HEK293 (cell line): ENCODE results near the gene EPAS1.

Experiments
- CTCF ChIA-PET: fragments of 350-600 bp; formaldehyde crosslinking; extraction: SDS; loops from one replicate; lab custom pipeline; 2021; ENCODE audit warnings: antibody characterized with exemption; lab: Yijun Ruan, JAX
- POLR2A ChIA-PET: fragments of 300-600 bp; formaldehyde crosslinking; extraction: SDS; loops from one replicate; lab custom pipeline; 2020; ENCODE audit warnings: antibody characterized with exemption, inconsistent platforms; lab: Yijun Ruan, JAX
- H3K27ac ChIP-seq: fragments of 200-500 bp; sonication (Bioruptor generic); 2 replicates; pipeline ENCODE4 v1.5.1; 2014; ENCODE audit warnings: low read depth, low read length, control low read depth, inconsistent platforms; ENCODE audit errors: extremely low read depth
- H3K36me3 ChIP-seq, 2 experiments: fragments of 200-500 bp in 1 of 2; sonication (Bioruptor generic) in 1 of 2; 1 replicate in 1 of 2; 2 replicates in 1 of 2; pipeline ENCODE4 v1.5.1; 2014 to 2017; ENCODE audit warnings: inconsistent platforms in 2 of 2, low read length in 2 of 2; ENCODE audit not compliant: control insufficient read depth in 2 of 2, insufficient read depth in 1 of 2
- H3K4me1 ChIP-seq: fragments of 200-500 bp; sonication (Bioruptor generic); 2 replicates; pipeline ENCODE4 v1.5.1; 2014; ENCODE audit warnings: mild to moderate bottlenecking, low read length, inconsistent platforms; ENCODE audit not compliant: control insufficient read depth, insufficient read depth
- H3K4me3 ChIP-seq: 2 replicates; pipeline ENCODE4 v1.5.1; 2011; ENCODE audit warnings: low read depth, mild to moderate bottlenecking, control low read depth, low read length, moderate library complexity
- H3K9me3 ChIP-seq: fragments of 200-500 bp; sonication (Bioruptor generic); 2 replicates; pipeline ENCODE4 v1.5.1; 2014; ENCODE audit warnings: low read depth, low read length, inconsistent platforms; ENCODE audit not compliant: control insufficient read depth, insufficient read depth
- MYNN ChIP-seq: fragments of 450-650 bp; formaldehyde crosslinking; IDR thresholded peaks from 2 replicates; pipeline ENCODE4 v1.5.1; 2016; ENCODE audit warnings: missing biosample characterization, missing genetic modification characterization, borderline replicate concordance
- SALL2 ChIP-seq: fragments of 450-650 bp; formaldehyde crosslinking; IDR thresholded peaks from 2 replicates; pipeline ENCODE4 v1.5.0; 2017; ENCODE audit warnings: missing biosample characterization, mild to moderate bottlenecking, missing genetic modification characterization, borderline replicate concordance
- SCRT1 ChIP-seq: fragments of 450-650 bp; formaldehyde crosslinking; IDR thresholded peaks from 2 replicates; pipeline ENCODE4 v1.5.1; 2016; ENCODE audit warnings: missing biosample characterization, missing genetic modification characterization, borderline replicate concordance
- SCRT2 ChIP-seq: fragments of 450-650 bp; formaldehyde crosslinking; IDR thresholded peaks from 2 replicates; pipeline ENCODE4 v1.5.1; 2016; ENCODE audit warnings: missing biosample characterization, missing genetic modification characterization
- TRIM28 ChIP-seq: IDR thresholded peaks from 2 replicates; pipeline ENCODE4 v1.6.1; 2011; ENCODE audit warnings: low read length, control low read depth, borderline replicate concordance
- WT1 ChIP-seq: fragments of 450-650 bp; formaldehyde crosslinking; IDR thresholded peaks from 2 replicates; pipeline ENCODE4 v1.5.1; 2016; ENCODE audit warnings: missing biosample characterization, missing genetic modification characterization
- ZFHX2 ChIP-seq: fragments of 450-650 bp; formaldehyde crosslinking; conservative IDR thresholded peaks from 2 replicates; pipeline ENCODE4 v1.5.1; 2016; ENCODE audit warnings: missing biosample characterization, missing genetic modification characterization
- ZNF121 ChIP-seq: fragments of 450-650 bp; formaldehyde crosslinking; IDR thresholded peaks from 2 replicates; pipeline ENCODE4 v1.5.1; 2016; ENCODE audit warnings: missing biosample characterization, missing genetic modification characterization
- ZNF140 ChIP-seq: fragments of 450-650 bp; formaldehyde crosslinking; IDR thresholded peaks from 2 replicates; pipeline ENCODE4 v1.5.1; 2016; ENCODE audit warnings: missing biosample characterization, missing genetic modification characterization
- ZNF214 ChIP-seq: fragments of 450-650 bp; formaldehyde crosslinking; IDR thresholded peaks from 2 replicates; pipeline ENCODE4 v1.5.1; 2017; ENCODE audit warnings: missing biosample characterization, mild to moderate bottlenecking, missing genetic modification characterization, borderline replicate concordance
- ZNF23 ChIP-seq: fragments of 450-650 bp; formaldehyde crosslinking; IDR thresholded peaks from 2 replicates; pipeline ENCODE4 v1.5.1; 2016; ENCODE audit warnings: missing biosample characterization, missing genetic modification characterization, borderline replicate concordance
- ZNF473 ChIP-seq: fragments of 450-650 bp; formaldehyde crosslinking; IDR thresholded peaks from 2 replicates; pipeline ENCODE4 v1.5.1; 2017; ENCODE audit warnings: missing biosample characterization, missing genetic modification characterization
- ZNF514 ChIP-seq: fragments of 450-650 bp; formaldehyde crosslinking; IDR thresholded peaks from 2 replicates; pipeline ENCODE4 v1.5.1; 2016; ENCODE audit warnings: missing biosample characterization, missing genetic modification characterization
- ZNF521 ChIP-seq: fragments of 450-650 bp; formaldehyde crosslinking; IDR thresholded peaks from 2 replicates; pipeline ENCODE4 v1.5.1; 2017; ENCODE audit warnings: missing biosample characterization, mild to moderate bottlenecking, missing genetic modification characterization
- ZNF530 ChIP-seq: fragments of 450-650 bp; formaldehyde crosslinking; IDR thresholded peaks from 2 replicates; pipeline ENCODE4 v1.5.1; 2016; ENCODE audit warnings: low read depth, missing biosample characterization, missing genetic modification characterization
- ZNF707 ChIP-seq: fragments of 450-650 bp; formaldehyde crosslinking; IDR thresholded peaks from 2 replicates; pipeline ENCODE4 v1.5.1; 2016; ENCODE audit warnings: missing biosample characterization, missing genetic modification characterization
- TF ChIP-seq, protein P1 (sequence below): fragments of 450-650 bp; formaldehyde crosslinking; IDR thresholded peaks from 2 replicates; pipeline ENCODE4 v1.5.1; 2016; ENCODE audit warnings: missing biosample characterization, missing genetic modification characterization, low read depth
- TF ChIP-seq, protein P2 (sequence below): fragments of 450-650 bp; formaldehyde crosslinking; IDR thresholded peaks from 2 replicates; pipeline ENCODE4 v1.5.1; 2016; ENCODE audit warnings: missing biosample characterization, missing genetic modification characterization
- TF ChIP-seq, protein P3 (sequence below): fragments of 450-650 bp; formaldehyde crosslinking; IDR thresholded peaks from 2 replicates; pipeline ENCODE4 v1.5.1; 2017; ENCODE audit warnings: missing biosample characterization, missing genetic modification characterization
- TF ChIP-seq, protein P4 (sequence below): fragments of 450-650 bp; formaldehyde crosslinking; IDR thresholded peaks from 2 replicates; pipeline ENCODE4 v1.5.1; 2016; ENCODE audit warnings: missing biosample characterization, missing genetic modification characterization

EPAS1 gene

DNA sequence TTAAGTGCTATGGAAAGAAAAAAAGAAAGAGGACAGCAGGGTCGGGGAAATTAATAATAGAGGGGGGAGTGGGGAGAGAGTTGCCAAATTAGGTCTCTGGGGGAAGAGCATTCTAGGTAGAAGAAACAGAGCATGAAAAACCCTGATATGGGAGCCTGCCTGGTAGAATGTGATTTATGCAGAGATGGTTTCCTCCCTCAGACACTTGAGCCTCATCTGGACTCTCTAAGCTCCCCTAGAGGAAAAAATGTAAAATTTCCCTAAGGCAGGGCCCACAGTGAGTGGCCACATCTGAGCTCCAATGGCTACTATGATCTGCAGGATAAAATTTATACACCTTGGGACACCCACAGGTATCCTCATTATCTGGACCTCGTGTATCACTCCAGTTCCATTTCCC lies 20.6 kb upstream of the EPAS1 start:
- Histone ChIP-seq H3K9me3 (no peaks in the 10 kb centered on the region), H3K4me1 (no peaks in the 10 kb centered on the region), H3K27ac (no peak overlapping the region), H3K36me3 (no peaks in the 10 kb centered on the region), H3K4me3 (no peak overlapping the region)
- ChIA-PET POLR2A (interaction anchor here (1.0 kb wide), 1 partner anchor 20 kb away, joined by 4 read pairs; the partner anchor contains the start of gene EPAS1), CTCF (interaction anchor here (0.5 to 1.1 kb wide), 4 partner anchors 8 to 371 kb away, joined by 3 to 6 read pairs (median 3); no protein-coding TSS in a partner anchor)
- TF ChIP-seq ZNF530 (tag by site-specific recombination) (no peak), ZNF23 (no peak), SALL2 (tag by site-specific recombination) (no peak), TRIM28 (no peak), ZNF514 (no peak), SCRT1 (no peak)
- TF ChIP-seq, protein P1, sequence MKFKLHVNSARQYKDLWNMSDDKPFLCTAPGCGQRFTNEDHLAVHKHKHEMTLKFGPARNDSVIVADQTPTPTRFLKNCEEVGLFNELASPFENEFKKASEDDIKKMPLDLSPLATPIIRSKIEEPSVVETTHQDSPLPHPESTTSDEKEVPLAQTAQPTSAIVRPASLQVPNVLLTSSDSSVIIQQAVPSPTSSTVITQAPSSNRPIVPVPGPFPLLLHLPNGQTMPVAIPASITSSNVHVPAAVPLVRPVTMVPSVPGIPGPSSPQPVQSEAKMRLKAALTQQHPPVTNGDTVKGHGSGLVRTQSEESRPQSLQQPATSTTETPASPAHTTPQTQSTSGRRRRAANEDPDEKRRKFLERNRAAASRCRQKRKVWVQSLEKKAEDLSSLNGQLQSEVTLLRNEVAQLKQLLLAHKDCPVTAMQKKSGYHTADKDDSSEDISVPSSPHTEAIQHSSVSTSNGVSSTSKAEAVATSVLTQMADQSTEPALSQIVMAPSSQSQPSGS (tag by site-specific recombination), result no peak

DNA sequence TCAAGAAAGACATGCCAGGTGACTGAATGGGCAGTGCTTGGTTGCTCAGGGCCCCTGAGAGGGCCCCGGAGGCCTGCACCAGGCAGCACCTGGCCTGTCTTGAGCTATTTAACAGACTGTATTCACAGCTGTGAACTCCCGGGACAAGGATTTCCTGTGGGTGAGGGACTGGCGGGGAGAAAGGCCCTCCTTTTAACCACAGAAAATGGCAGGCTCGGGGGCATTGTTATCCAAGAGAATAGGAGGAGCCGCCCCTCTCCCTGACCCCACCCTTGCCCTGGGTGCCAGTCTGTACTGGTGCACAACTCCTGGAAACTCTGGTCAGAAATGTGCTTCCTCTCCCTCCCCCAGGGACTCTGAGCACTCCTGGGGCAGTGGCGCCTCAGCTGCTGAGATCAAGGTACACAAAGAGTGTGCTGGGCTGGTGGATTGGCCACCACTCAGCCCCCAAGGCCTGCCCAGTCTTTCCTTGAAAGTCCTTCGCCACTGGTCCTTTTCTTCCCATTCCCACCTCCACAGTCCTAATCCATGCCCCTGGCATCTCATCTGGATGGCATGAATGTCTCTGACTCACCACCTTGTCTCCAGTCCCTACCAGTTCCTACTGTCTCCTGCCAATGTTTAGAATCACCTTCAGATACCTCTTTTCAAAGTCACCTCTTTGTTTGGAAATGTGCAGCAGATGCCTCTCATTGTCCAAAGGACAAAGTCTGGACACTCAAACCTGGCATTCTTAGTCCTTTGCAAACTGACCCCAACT lies 19.6 kb upstream of the EPAS1 start:
- TF ChIP-seq MYNN (tag by site-specific recombination) (no peak), ZNF707 (no peak), ZNF521 (tag by site-specific recombination) (no peak), SCRT2 (tag by site-specific recombination) (no peak), ZNF473 (no peak), ZFHX2 (no peak), WT1 (tag by site-specific recombination) (no peak), ZNF121 (tag by site-specific recombination) (no peak), ZNF140 (tag by site-specific recombination) (no peak), ZNF214 (tag by site-specific recombination) (no peak)
- TF ChIP-seq, protein P2, sequence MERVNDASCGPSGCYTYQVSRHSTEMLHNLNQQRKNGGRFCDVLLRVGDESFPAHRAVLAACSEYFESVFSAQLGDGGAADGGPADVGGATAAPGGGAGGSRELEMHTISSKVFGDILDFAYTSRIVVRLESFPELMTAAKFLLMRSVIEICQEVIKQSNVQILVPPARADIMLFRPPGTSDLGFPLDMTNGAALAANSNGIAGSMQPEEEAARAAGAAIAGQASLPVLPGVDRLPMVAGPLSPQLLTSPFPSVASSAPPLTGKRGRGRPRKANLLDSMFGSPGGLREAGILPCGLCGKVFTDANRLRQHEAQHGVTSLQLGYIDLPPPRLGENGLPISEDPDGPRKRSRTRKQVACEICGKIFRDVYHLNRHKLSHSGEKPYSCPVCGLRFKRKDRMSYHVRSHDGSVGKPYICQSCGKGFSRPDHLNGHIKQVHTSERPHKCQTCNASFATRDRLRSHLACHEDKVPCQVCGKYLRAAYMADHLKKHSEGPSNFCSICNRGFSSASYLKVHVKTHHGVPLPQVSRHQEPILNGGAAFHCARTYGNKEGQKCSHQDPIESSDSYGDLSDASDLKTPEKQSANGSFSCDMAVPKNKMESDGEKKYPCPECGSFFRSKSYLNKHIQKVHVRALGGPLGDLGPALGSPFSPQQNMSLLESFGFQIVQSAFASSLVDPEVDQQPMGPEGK (tag by site-specific recombination), result no peak
- TF ChIP-seq, protein P3, sequence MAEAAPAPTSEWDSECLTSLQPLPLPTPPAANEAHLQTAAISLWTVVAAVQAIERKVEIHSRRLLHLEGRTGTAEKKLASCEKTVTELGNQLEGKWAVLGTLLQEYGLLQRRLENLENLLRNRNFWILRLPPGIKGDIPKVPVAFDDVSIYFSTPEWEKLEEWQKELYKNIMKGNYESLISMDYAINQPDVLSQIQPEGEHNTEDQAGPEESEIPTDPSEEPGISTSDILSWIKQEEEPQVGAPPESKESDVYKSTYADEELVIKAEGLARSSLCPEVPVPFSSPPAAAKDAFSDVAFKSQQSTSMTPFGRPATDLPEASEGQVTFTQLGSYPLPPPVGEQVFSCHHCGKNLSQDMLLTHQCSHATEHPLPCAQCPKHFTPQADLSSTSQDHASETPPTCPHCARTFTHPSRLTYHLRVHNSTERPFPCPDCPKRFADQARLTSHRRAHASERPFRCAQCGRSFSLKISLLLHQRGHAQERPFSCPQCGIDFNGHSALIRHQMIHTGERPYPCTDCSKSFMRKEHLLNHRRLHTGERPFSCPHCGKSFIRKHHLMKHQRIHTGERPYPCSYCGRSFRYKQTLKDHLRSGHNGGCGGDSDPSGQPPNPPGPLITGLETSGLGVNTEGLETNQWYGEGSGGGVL (tag by site-specific recombination), result no peak
- TF ChIP-seq, protein P4, sequence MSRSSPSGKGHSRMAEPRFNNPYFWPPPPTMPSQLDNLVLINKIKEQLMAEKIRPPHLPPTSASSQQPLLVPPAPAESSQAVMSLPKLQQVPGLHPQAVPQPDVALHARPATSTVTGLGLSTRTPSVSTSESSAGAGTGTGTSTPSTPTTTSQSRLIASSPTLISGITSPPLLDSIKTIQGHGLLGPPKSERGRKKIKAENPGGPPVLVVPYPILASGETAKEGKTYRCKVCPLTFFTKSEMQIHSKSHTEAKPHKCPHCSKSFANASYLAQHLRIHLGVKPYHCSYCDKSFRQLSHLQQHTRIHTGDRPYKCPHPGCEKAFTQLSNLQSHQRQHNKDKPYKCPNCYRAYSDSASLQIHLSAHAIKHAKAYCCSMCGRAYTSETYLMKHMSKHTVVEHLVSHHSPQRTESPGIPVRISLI (tag by site-specific recombination), result no peak
- POLR2A ChIA-PET, result interaction anchor here (1.0 kb wide), 1 partner anchor 20 kb away, joined by 4 read pairs; the partner anchor contains the start of gene EPAS1
- H3K4me3 ChIP-seq, result no peak overlapping the region
- no peak overlapping the region for H3K27ac ChIP-seq
- no peaks in the 10 kb centered on the region for H3K4me1 ChIP-seq
- H3K9me3 ChIP-seq, result no peaks in the 10 kb centered on the region
- CTCF ChIA-PET, result interaction anchor here (0.7 kb wide), 1 partner anchor 215 kb away, joined by 3 read pairs; no protein-coding TSS in a partner anchor
- H3K36me3 ChIP-seq, result no peaks in the 10 kb centered on the region
